Activated naive CD4-positive, alpha-beta T cell treated with anti-CD3 and anti-CD28 coated beads, Interleukin-2, amount 50 U/mL, for 72 hours (primary cell): Measurements from ENCODE around the gene TBC1D9B. TPM values are rescaled to one million over a fixed set of nuclear protein-coding genes. Genes with fewer than 3 reads are reported as not detected.

Source experiments
- ATAC-seq, 2 donors: fragments of 150-1000 bp; cut with Tn5 transposase; 2 replicates each; pipeline ENCODE4 v1.10.0; 2021; ENCODE audit warnings: mild to moderate bottlenecking in 2 of 2, moderate library complexity in 2 of 2
- DNase-seq, 2 donors: peaks; one replicate each; pipeline ENCODE4 v3.0.0; 2021 to 2022; ENCODE audit warnings: low spot score in 2 of 2
- H3K27ac Mint-ChIP-seq, 2 donors: one replicate each; pipeline ENCODE4 v1.8.0; 2022; ENCODE audit warnings: mild to moderate bottlenecking in 2 of 2, mixed read lengths in 2 of 2
- H3K36me3 Mint-ChIP-seq, 2 donors: one replicate each; pipeline ENCODE4 v1.8.0; 2022; ENCODE audit warnings: mixed read lengths in 2 of 2
- H3K9me3 Mint-ChIP-seq, 2 donors: one replicate each; pipeline ENCODE4 v1.8.0; 2022; ENCODE audit warnings: mixed read lengths in 2 of 2
- total RNA-seq, 2 donors: library from RNA; stranded (reverse); gene quantifications; one replicate each; pipeline ENCODE4 v1.2.3, GENCODE V29; 2022

Gene TBC1D9B
- total RNA-seq, 2 donors from 2014 or later = 21.2 to 153 TPM

DNA sequence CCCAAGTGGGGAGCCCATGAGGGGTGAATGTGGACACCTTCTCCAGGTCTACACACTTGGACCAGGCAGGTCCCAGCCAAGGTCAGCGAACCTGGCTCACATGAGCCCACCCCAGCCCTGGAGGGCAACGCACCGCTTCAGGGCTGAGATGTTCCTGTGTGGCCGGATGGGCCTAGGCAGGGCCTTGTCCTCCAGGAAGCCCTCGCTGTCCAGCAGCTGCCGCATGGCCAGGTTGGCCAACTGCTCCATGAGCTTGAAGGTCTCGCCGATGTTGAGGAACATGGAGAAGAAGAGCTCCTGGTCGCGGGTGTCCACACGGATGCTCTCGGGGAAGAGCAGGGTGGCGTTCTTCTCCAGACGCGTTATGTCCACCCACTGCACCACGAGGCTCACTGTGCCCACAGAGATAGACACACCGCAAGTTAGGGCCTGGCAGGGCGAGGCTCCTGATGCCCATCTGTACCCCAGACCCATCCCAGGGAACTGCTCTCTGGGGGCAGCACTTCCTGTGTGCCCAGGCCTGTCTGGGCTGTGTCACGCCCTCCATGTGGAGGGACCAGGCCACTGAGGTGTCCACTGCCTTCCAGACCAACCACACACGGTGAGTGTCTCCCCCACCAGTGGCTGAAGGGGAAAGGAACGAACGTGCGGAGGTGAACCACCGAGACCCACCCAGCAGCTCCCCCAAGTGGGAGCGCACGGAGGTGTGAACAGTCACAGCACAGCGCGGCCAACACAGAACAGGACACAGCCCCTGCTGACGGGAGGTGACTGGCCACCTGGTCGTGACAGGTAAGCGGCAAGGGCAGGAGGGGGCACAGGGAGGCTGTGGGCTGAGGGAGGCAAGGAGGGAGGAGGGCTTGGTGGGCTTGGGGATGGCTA is 14.4 kb downstream of the TBC1D9B start:
- peaks cover 12 to 19% of the 10 kb centered on the region in 2 donors for H3K36me3 Mint-ChIP-seq

DNA sequence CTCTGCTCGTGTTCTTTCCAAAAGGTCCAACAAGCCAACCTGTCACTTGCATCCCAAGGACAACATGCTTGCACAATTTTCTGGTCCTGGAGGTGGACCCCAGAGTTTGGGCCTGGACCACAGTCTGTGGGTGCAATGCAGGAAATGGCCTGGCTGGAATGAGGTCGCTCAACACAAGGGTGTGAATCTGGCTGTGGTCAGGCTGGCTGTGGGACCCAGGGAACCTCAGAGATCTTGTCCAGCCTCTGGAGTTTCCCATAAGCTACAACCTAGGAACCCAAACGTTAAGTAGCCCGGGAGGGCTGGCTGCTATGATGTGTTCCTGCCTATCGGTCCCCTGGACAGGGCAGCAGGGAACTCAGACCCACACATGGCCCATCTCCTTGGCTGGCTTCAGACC is 15.4 kb downstream of the TBC1D9B start:
- peaks cover 19 to 21% of the 10 kb centered on the region in 2 donors for H3K36me3 Mint-ChIP-seq
- DNase-seq (no peak), ATAC-seq (no peak)
- peak overlapping the region in 1 of 2 donors; percentile 29 for H3K27ac Mint-ChIP-seq
- no peaks in the 10 kb centered on the region for H3K9me3 Mint-ChIP-seq

More for the DNA sequence above, 14.4 kb downstream of the TBC1D9B start:
- Mint-ChIP-seq H3K27ac (peak overlapping the region in 1 of 2 donors; percentile 29), H3K9me3 (no peaks in the 10 kb centered on the region)
- DNase-seq = no peak
- no peak for ATAC-seq

DNA sequence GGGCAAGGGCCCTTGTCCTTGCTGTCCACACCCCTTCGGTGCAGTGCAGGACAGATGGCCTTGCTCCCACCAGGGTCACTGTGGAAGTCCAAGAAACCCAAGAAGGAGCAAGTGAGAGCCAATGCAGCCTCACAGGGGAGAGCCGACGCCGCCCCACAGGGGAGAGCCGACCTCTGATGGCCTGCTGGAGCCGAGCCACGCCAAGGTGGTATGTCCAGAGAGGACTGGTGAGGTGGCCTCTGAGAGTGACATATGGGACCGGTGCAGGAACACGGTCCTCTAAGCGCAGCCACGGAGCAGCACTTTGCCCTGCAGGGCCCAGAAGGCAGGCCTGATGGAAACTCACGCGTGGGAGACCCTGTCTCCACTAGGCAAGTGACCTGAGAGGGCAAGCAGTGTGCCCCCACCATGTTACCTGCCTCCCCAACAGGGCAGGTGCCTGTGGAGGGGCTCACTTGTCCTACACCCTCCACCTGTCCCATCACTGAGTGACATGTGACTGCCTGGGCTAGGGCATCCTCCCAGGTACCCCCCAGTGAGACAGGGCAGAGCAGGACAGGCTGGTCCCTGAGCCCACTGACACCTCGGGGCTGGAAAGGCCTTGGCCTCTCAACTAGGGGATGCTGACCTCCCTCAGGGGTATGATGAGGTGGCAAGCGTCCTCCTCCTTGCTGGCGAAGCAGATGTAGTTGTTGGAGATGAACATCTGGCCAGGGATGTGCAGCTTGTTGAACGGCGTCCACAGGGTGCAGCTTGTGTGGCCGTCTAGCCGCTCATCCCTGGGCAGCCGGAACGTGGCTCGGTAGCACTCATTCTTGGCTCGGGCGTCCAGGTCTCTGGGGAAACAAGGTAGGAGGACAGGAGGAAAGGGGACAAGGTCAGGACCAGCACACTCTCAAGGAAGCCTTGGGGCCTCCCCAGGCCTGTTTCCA is 16.7 kb downstream of the TBC1D9B start:
- no peak overlapping the region for H3K27ac Mint-ChIP-seq
- DNase-seq = no peak
- no peak for ATAC-seq
- H3K9me3 Mint-ChIP-seq = peaks cover 2 to 6% of the 10 kb centered on the region in 2 donors
- H3K36me3 Mint-ChIP-seq = peaks cover 31 to 33% of the 10 kb centered on the region in 2 donors

DNA sequence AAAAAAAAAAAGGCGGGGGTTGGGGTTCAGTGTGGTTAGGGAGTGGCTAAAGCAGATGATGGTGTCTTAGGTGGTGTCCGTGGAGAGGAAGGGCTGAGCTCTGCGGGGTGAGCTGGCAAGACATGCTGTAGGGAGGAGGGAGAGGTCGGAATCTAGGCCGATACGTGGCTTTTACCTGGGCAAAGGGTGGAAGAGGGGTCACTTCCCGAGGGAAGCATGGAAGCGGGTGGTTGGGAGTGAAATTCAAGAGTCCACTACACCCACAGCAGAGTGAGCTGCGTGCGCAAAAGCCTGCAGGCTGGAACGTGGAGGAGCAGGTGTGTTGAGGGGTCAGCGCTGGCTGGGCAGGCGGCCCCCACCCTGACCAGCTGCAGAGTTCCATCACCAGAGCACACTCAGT is 17.8 kb downstream of the TBC1D9B start:
- DNase-seq (no peak), ATAC-seq (no peak)
- H3K9me3 Mint-ChIP-seq = peaks cover 7 to 12% of the 10 kb centered on the region in 2 donors
- H3K36me3 Mint-ChIP-seq = peaks cover 40 to 45% of the 10 kb centered on the region in 2 donors
- H3K27ac Mint-ChIP-seq = peak overlapping the region in 1 of 2 donors; percentile 38

DNA sequence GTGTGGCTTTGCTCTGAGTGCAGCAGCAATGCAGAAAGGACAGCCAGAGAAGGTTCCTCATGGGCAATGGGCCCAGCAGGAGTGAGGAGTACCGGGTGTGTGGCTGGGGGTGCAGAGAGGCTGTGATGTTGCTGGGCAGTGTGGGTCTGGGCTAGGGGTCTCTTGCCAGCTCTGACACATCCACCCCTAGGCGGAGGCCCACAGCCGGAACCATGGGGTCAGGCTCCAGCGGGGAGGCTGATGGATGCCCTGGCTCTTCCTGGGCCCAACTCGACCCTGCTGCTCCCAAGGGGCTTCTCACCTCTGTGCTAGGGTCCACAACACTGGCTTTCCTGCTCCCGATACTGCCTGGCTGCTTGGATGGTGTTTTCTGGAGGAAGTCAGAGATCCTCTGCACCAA is 19.9 kb downstream of the TBC1D9B start:
- Mint-ChIP-seq H3K36me3 (peaks cover 59 to 65% of the 10 kb centered on the region in 2 donors), H3K27ac (peak overlapping the region in 1 of 2 donors; percentile 6), H3K9me3 (peaks cover 14 to 25% of the 10 kb centered on the region in 2 donors)
- DNase-seq (no peak), ATAC-seq (no peak)

DNA sequence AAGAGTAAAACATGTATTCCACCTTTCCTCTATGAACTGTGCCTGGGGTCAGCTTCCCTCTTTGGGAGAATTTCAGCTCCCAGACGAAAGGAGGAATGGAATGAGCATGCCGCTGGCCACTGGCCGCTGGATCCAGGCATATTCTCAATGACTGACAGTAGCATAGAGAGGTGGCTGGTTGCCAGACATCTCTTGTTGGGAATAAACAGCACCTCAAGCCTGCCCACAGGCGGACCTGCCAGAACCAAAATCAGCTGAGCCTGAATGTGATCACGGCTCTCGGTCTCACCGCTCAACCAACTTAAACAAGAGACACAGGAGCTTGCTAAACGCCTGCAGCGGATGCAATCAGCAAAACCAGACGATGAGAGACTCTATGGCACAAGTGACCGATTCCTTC is 20.6 kb downstream of the TBC1D9B start:
- no peak for DNase-seq
- H3K27ac Mint-ChIP-seq = no peak overlapping the region
- ATAC-seq = no peak
- H3K36me3 Mint-ChIP-seq = peaks cover 59 to 73% of the 10 kb centered on the region in 2 donors
- peaks cover 14 to 30% of the 10 kb centered on the region in 2 donors for H3K9me3 Mint-ChIP-seq

DNA sequence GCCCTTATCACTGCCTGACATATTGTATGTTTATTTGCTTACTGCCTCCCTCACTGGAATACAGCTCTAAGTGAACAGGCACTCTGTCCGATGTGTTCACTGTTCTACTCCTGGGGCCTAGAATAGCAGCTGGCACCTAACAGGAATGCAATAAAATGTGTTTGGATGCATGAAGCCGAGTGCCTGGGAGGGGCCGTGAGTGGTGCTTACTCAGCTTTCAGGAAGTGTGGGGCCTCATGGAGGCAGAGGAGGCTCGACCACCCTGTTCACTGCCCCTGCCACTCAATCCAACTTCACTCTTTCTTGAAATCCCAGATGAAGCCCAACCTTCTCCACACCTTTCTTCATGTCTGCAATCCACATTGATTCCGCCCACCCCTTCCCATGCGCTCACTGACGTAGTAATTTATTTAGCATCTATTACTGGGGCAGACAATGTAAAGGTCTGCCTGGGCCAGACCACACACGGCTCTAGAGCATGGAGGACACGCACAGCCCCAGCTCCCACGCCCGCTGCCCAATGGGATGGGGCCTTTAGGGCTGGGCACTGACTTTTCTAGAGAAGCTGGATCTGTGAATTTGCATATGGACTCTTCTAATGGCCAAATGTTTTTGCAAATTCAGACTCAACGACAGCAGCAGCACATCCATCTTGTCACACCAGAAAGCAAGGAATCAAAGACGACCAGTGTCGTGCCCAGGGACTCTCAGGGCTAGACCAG is 21.3 kb downstream of the TBC1D9B start:
- H3K9me3 Mint-ChIP-seq = peaks cover 14 to 31% of the 10 kb centered on the region in 2 donors
- peaks cover 59 to 72% of the 10 kb centered on the region in 2 donors for H3K36me3 Mint-ChIP-seq
- ATAC-seq (no peak), DNase-seq (no peak)
- H3K27ac Mint-ChIP-seq = no peak overlapping the region

DNA sequence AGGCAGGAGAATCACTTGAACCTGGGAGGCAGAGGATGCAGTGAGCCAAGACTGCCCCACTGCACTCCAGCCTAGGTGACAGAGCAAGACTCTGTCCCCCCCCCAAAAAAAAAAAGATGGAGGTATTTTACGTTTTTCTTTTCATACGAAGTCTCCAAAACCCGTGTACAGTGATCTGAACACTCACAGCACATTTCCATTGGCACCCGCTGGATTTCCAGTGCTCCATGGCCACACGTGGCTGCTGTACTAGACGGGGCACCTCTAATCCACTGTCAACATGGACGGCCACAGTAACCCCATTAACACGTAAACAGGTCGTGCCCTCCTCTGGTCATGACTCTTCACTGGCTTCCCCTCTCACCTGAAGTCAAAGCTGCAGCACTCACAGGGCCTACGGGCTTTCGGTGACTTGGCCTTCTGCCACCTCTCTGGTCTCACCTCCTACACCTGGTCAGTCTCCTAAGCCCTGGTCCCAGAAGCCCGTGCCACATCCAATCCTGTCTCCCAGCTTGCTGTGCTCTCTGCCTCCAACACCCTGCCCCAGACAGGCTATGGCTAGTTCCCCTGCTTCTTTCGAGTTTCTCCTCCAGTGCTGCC is 22.1 kb downstream of the TBC1D9B start:
- Mint-ChIP-seq H3K27ac (no peak overlapping the region), H3K9me3 (peaks cover 14 to 31% of the 10 kb centered on the region in 2 donors), H3K36me3 (peaks cover 59 to 70% of the 10 kb centered on the region in 2 donors)
- DNase-seq = no peak
- ATAC-seq = no peak

DNA sequence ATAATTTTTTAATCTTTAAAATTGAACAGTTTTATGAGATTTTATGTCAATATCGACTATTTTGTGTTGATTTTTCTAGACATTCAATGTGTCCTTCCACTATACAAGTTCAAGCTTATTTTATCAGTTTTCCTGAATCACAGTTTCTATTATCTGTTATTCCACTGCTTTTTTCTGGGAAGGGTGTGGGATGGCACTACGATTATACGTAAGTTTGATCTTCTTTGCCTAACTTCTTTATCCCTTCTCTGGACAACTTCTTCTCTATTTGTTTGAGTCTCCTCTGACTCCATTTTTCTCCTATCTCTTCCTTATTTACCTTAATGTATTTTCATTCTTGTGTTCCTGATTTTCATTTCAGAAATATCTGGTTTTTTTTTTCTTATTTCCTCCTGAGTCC is 24.5 kb downstream of the TBC1D9B start:
- ATAC-seq = no peak
- H3K9me3 Mint-ChIP-seq = peaks cover 14 to 31% of the 10 kb centered on the region in 2 donors
- peak overlapping the region in 1 of 2 donors; percentile 57 for H3K27ac Mint-ChIP-seq
- peaks cover 49 to 60% of the 10 kb centered on the region in 2 donors for H3K36me3 Mint-ChIP-seq
- DNase-seq = no peak

DNA sequence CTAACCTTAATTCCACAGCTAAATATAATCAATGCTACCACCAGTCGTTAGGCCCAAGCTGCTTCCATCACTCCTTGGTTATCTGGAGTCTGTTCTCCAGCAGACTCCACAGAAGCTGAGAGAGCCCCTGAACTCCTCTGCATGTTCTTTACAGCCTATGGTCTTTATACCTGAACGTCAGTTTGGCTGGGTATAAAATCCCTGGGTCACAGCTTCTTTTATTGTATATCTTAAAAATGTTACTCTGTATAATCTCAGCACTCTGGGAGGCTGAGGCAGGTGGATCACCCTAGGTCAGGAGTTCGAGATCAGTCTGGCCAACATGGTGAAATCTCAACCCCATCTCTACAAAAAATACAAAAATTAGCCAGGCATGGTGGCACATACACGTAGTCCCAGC is 25.4 kb downstream of the TBC1D9B start:
- Mint-ChIP-seq H3K27ac (no peak overlapping the region), H3K9me3 (peaks cover 14 to 31% of the 10 kb centered on the region in 2 donors), H3K36me3 (peaks cover 41 to 60% of the 10 kb centered on the region in 2 donors)
- DNase-seq = no peak
- ATAC-seq = no peak

DNA sequence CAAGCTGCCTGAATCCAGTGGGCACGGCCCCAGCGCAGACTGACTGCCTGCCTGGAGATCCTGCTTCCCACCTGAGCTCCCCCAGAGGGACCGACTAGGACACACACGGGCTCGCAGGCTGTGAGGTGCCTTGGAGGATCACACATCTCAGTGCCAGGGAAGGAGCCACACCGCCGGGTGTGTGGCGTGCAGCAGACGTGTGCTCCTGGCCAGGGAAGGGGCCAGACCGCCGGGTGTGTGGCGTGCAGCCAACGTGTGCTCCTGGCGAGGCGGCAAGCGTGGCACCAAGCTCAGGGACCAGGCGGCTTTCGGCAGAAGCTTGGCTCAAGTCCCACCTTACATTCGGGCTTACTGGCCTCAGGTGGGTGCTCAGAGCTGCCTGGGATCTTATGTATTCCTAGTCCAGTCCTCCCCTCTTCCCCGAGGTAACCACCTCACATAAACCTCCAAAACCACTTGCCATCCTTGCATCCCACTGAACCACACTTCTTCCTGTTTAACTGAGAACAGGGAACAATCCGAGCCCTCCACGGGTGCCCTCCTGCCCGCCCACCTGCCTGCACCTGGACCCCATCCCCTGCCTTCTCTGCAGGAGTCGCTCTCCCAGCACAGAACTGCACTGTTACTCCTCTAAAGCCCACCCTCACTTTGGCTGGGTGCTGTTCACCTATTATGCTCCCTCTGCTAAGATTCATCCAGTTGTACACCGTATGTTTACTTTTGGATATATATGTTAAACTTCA is 26.7 kb downstream of the TBC1D9B start:
- DNase-seq (no peak), ATAC-seq (peak in 1 of 2 donors; percentile 22)
- Mint-ChIP-seq H3K9me3 (peaks cover 12 to 24% of the 10 kb centered on the region in 2 donors), H3K27ac (peak overlapping the region in 1 of 2 donors; percentile 84), H3K36me3 (peaks cover 28 to 47% of the 10 kb centered on the region in 2 donors)

DNA sequence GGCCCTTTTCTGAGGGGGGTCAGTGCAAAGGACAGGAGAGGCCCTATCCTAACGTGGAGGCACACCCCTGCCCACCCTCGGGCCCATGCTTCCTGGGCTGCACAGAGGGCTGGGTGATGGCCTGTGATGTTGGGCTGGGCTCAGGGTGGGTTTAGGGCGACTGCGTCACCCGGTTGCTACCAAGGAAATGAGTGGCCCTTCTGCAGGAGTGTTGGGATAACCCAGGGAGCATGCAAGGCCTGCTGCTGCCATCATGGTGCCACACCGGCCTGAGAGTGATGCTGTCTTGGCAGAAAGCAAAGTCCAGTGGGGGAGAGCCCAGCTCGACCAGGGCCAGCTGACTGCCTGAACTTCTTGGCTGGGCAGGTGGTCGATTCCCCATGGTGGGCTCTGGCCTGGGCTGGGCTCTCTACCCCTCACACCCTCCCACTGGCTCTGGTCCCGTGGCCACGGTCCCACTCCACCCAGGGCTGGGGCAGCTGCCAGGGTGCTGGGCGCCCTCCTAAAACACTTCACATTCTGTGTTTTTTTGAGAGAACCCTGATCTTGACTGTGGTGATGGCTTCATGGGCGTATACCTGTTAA is 27.5 kb downstream of the TBC1D9B start:
- peaks cover 22 to 38% of the 10 kb centered on the region in 2 donors for H3K36me3 Mint-ChIP-seq
- ATAC-seq (no peak), DNase-seq (no peak)
- peaks cover 7 to 19% of the 10 kb centered on the region in 2 donors for H3K9me3 Mint-ChIP-seq
- no peak overlapping the region for H3K27ac Mint-ChIP-seq

DNA sequence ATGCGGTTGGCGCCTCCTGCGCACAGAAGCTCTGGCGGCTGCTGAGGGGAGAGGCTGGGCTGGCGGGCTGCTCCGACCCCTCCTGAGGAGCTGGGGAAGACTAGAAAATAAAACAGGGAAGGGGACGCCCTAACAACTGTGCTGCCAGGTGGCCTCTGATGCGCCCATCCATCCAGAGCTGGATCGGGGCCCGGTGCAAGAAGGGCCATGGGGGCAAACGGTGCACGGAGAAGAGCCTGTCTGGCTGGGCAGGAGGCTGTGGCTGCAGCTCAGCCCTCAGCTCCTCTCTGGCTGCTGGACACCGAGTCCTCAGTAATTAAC is 28.0 kb downstream of the TBC1D9B start:
- Mint-ChIP-seq H3K27ac (no peak overlapping the region), H3K9me3 (peaks cover 7 to 19% of the 10 kb centered on the region in 2 donors), H3K36me3 (peaks cover 17 to 33% of the 10 kb centered on the region in 2 donors)
- DNase-seq (no peak), ATAC-seq (no peak)

DNA sequence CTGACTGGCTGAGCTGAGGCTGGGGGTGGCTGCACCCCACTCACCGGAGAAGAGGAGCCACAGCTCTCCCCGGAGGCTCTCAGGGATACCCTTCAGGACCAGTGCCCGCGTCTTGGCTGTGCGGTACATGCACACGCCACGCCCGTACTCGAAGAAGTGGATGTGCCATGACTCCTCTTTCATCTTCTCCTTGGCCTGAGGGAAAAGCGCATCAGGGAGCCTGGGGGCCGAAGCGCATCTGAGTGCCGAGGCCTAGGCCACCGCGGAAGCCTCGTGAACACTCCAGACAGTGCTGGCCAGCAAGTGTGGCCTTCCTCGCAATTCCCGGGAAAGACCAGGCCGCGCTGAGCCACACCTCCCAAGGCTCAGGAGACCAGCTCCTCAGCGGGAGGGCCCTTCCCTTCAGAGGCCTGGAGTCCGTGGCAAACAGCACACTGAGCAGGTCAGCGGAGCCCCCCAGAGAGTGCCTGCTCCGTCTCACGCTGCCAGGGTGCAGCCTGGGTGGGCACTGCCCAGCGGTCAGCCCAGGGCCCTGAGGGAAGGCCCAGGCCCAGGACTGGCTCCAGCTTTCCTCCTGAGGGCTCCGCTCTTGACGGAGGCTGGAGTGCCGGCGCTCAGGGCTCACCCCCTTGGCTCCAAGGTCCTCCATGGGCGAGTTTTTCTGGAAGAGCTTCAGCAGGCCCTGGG is 28.6 kb downstream of the TBC1D9B start:
- DNase-seq (no peak), ATAC-seq (no peak)
- no peak overlapping the region for H3K27ac Mint-ChIP-seq

More for the DNA sequence above, 28.6 kb downstream of the TBC1D9B start:
- Mint-ChIP-seq H3K36me3 (peaks cover 12 to 28% of the 10 kb centered on the region in 2 donors), H3K9me3 (peaks cover 7 to 17% of the 10 kb centered on the region in 2 donors)
